NCI-H2196 treated with DMSO at 0.1 percent for 48 hours (cell line): ENCODE measurements around the gene OR1J4.
"Not testable (repeated sequence)": the region's sequence is repeated elsewhere in the genome, so short reads cannot be mapped to it uniquely, and the experiment has no call there.

ENCODE experiments used
- DNase-seq: peaks from one replicate; lab custom pipeline; 2025; ENCODE audit not compliant: unreplicated experiment; lab: John Stamatoyannopoulos, UW

Gene OR1J4, protein sequence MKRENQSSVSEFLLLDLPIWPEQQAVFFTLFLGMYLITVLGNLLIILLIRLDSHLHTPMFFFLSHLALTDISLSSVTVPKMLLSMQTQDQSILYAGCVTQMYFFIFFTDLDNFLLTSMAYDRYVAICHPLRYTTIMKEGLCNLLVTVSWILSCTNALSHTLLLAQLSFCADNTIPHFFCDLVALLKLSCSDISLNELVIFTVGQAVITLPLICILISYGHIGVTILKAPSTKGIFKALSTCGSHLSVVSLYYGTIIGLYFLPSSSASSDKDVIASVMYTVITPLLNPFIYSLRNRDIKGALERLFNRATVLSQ

DNA sequence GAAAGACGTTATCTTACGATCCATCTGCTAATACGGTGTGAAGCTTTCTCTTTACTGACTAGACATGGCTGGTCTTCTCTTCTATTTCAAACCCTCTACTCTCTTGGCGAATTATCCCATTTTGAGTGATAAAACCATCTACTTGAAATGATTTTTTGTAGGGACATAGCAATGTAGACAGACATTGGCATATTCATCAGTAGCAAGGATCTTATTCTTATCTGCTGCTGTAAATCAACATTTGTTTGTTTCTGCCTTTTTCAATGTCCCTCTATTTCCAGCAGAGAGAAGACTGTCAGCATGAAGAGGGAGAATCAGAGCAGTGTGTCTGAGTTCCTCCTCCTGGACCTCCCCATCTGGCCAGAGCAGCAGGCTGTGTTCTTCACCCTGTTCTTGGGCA is at the start of gene OR1J4:
TSS of gene OR1J4 (plus strand) at position 301 of the 400 bp plus-strand sequence. CDS start at position 301, 0 bp downstream.
- no peak for DNase-seq

DNA sequence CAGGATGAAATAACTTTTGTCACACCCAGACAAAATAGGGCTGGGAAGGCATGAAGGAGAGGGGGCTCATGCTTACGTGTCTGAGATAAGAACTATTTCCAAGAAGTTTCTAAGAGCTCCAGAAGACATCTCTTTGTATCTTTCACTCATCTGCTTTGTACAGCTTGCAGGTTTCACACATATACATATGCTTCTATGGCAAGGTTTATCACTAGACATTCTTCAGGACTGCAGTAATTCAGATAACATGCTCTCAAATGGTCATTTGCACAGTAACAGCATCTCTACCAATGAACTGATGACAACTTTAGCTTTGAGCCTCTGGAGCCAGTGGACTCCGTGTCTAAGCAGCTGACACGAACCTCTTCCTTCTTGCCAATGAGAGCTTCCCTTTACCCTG is 44.4 kb upstream of the OR1J4 start:
- no peak for DNase-seq

DNA sequence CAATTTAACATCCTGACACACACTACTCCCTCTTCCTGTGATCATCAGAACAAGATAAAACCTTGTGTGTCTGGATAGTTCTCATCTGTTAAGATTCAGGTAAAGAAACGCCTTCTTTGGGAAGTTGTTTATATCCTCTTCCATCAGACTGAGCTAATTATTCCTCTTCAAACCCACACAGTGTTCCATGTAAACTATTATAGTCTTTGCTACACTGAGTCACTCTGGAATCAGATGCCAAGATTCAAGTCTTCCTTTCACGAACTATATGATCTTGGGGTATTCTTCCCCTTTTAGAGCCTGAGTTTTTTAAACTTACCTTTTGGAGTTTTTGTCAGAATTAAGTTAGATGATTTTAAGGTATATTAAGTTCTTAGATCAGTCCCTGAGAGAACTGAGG is 43.2 kb upstream of the OR1J4 start:
- no peak for DNase-seq

DNA sequence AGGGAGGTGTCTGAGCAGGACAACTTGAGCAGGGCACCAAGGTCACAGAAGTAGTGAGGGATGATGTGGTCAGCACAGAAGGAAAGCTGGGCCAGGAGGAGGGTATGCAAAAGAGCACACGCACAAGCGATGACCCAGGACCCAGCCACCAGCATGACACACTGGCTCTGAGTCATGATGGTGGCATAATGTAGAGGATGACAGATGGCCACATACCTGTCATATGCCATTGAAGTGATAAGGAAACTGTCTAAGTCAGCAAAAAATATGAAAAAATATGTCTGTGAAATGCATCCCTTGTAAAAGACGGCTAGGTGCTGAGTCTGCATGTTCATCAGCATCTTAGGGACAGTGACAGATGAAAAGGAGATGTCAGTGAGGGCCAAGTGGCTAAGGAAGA is 41.6 kb upstream of the OR1J4 start:
- DNase-seq, result no peak

DNA sequence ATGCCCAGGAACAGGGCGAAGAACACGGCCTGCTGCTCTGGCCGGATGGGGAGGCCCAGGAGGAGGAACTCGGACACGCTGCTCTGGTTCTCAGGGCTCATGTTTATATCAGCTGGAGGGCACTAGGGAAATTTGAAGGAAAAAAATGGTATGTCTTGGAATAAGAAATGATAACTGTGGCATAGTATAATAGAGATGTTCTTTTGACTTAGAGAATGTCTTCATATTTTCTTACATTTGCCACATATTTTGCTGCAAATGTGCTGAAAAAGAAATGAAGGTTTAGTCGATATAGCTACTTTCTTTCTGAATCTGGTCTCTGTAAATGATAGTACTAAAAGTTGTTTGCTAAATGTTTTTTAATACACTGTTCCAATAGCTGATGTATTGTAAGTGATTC is 41.1 kb upstream of the OR1J4 start, which contains the start of gene OR1J1:
TSS of gene OR1J1 (minus strand) at position 101 of the 400 bp plus-strand sequence. CDS start at position 101, 0 bp downstream.
- DNase-seq, result no peak

DNA sequence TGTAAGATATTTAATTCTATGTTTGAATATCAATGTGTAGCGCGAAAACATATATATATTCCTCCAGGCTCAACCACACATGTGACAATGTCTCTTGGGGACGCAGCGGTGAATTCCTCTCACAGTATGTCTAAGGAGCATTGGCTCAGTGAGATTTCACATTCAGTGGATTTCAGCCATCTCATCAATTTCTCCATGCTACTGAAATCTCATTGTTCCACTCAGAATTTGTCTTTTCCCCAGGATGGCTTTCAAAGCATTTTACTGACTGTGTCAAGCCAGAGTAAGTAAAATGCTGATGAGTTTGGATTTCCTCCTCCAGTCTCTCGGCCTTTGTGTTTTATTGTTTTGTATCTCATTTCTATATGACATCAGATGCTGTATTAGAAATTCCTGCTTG is 39.9 kb upstream of the OR1J4 start:
- no peak for DNase-seq

DNA sequence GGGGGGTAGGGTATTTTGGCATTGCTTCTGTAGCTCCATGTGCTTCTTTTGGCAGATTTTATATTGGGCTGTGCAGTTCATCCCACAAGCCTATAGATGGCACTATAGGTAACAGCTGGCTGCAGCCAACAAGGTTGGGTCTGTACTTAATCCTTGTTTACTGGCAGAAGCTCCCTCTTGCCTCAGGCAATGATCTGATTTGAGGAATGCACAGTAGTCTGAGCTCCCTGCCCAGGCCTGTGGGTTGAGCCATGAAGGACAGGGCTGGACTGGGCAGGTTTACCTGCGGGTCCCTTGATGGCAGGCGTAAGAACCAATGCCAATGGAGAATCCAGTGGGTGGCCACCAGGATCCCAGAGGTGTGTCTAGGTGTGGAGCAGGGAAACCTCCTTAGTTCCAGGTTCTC is 20.1 kb upstream of the OR1J4 start:
- no peak for DNase-seq

DNA sequence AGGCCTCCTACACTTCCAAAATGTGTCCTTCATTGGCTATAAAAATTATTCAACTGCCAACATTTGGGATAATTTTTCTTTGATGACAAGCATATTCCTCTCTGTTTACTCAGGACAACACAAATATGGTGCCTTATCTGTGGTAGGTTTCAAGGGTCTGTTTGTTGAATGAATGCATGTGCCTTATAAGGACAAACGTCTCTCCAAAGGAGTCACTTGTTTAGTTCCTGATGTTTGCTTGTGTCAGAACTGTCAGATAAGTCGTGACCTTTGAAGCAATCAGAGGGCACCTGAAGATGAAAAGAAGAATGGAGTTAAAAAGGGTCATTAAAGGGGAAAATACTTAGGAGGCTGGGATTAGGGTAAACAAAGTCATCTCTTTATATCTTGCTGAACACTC is 12.0 kb upstream of the OR1J4 start:
- no peak for DNase-seq

DNA sequence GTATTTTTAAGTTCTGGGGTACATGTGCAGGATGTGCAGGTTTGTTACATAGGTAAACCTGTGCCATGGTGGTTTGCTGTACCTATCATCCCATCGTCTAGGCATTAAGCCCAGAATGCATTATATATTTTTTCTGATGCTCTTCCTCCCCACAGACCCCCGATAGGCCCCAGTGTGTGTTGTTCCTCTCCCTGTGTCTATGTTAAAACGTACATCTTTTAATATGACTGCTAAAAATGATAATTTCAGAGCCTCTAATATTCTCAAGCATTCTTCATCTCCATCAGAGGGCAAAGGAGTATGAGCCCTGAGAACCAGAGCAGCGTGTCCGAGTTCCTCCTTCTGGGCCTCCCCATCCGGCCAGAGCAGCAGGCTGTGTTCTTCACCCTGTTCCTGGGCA is 8.4 kb upstream of the OR1J4 start, which contains the start of gene OR1J2:
TSS of gene OR1J2 (plus strand) at position 301 of the 400 bp plus-strand sequence. CDS start at position 301, 0 bp downstream.
- no peak for DNase-seq

DNA sequence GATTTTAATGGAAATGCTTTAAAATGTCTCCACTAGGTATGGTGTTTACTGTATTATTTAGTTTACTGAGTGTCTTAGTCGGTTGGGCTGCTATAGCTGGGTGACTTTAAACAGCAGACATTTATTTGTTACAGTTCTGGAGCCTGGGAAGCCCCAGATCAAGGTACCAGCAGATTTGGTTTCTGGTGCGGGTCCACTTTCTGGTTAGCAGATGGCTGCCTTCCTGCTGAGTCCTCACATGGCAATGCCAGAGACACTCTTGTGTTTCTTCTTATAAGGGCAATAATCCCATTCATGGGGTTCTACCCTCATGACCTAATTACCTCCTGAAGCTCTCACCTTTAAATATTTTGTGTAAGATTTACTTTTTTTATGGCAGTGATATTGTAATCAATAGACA is 715 bp upstream of the OR1J4 start:
- DNase-seq, result no peak

DNA sequence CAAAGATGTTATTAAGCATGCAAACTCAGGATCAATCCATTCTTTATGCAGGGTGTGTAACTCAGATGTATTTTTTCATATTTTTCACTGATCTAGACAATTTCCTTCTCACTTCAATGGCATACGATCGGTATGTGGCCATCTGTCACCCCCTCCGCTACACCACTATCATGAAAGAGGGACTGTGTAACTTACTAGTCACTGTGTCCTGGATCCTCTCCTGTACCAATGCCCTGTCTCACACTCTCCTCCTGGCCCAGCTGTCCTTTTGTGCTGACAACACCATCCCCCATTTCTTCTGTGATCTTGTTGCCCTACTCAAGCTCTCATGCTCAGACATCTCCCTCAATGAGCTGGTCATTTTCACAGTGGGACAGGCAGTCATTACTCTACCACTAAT is 435 bp downstream of the OR1J4 start:
- no peak for DNase-seq

DNA sequence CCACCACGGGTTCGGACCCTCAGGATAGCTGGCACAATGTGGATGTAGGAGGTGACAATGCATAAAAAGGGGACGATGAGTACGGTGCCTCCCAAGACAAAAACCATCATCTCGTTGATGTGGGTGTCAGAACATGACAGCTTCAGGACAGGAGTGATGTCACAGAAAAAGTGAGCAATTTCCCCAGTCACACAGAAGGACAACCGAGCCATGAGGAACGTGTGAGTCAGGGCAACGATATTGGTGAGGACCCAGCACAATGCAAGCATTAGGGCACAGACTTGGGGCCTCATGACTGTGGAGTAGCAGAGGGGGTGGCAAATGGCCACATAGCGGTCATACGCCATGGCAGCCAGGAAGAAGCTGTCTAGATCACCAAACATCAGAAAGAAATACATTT is 7.7 kb downstream of the OR1J4 start:
- no peak for DNase-seq

DNA sequence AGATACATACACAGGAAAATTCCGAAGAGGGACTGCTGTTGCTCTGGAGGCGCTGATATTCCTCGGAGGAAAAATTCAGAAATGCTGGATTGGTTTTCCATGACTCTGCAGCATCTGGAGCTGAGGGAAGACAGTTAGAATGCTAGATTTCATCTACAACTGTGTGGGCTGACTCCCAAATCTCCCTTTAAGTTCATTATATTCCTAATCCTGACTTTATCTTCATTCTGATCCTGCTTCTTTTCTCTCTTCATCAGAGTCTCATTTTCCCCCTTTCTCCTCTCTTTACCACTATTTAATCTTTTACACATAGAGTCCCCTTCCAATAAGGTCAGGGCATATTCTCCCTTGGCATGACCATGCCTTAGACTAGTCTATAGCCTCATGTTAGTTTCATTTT is 8.3 kb downstream of the OR1J4 start, which contains the start of gene OR1N1:
TSS of gene OR1N1 (minus strand) at position 101 of the 400 bp plus-strand sequence. CDS start at position 101, 0 bp downstream.
- no peak for DNase-seq

DNA sequence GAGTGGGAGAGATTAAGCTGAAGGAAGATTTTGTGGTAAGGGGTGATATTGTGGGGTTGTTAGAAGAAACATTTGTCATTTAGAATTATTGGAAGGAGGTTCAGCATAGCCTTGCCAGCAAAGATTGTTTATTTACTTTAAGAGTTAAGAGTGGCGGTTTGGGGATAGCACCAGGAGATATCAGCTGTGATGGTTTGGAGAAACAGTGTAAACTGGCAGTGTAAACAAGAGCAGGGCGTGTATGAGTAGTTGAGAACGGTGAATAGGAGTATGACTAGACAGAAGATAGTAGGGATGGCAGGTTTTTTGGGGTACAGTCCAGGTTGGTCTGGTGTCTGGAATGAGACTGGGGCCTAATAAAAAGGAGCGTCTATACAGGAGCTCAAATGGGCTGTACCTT is 12.2 kb downstream of the OR1J4 start:
- not testable (repeated sequence) for DNase-seq

DNA sequence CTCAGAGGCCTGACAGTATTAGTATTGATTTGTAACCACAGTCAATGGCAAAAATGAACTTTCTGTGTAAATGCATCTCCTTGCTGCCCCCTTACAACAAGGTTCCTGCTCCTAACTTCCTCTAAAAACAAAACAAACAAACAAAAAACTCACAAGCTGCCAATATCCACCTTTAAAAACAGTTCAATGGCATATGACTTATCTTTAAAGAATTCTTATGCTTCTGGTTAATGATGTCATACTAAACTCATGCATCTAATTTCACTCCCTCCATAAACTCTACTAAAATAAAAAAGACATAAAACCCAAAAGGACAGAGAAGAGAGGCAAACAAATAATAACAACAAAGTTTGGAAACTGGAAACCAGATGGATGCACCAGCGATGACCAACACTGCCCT is 17.2 kb downstream of the OR1J4 start:
- DNase-seq, result no peak

DNA sequence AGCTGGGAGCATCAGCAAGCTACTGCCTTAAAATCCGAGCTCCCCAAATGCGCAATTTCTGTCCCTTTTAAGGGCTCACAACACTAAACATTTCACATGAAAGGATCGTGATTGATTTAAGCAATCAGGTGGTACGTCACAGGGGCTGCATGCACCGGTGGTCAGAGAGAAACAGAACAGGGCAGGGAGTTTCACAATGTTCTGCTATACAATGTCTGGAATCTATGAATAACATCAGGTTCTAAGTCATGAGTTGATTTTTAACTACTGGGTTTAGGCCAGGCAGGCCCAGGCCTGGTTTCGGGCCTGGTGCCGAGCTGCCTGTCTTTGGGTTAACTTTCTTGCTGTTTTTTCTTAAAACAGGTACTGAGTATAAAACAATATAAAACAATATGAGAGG is 18.1 kb downstream of the OR1J4 start:
- not testable (repeated sequence) for DNase-seq

DNA sequence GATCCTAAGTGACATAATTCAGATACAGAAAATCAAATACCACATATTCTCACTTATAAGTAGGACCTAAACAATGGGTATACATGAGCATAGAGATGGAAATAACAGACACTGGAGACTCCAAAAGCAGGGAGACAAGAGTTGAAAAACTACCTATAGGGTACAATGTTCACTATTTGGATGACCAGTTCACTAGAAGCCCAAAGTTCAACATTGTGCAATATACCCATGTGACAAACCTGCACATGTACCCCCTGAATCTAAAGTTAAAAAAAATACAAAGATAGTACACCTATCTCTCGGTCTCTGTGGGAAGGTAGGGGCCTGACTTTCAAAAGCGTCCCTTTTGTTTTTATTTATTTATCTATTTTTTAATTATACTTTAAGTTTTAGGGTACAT is 19.8 kb downstream of the OR1J4 start:
- DNase-seq, result no peak

DNA sequence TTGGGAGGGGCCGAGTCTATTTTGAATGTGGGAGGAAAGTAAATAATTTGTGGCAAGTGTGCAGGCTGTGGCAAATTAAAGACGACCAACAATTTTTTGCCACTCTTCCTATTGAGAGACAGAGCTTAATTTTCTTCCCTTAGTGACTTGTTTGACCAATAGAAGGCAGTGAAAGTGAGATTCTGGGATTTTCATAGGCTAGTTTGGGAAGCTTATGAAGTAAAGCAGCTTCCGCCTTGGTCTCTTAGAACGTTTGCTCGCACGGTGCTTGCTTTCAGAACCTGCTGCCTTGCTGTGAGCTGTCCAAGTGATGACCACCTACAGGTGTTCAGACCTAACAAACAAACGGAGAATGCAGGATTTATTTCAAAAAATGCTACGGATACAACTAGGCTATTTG is 27.3 kb downstream of the OR1J4 start:
- DNase-seq, result no peak

DNA sequence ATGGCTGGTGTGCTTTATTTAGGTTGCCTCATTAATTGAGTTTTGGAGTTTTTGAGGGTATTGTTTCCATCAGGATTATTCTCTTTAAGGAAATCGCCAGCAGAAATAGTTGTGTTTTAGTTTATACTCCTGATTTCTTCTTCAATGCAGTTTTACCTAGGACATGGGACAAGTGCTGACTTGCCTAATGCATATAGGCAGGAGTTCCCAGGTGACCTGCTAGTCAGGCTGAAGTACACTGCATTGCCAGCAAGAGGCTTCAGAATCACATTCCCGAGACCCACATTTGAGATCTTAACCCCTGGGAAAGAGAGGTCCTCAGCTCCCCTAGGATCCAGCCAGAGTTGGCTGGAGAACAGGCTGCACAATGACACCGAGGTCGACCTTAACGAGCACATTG is 32.4 kb downstream of the OR1J4 start:
- no peak for DNase-seq

DNA sequence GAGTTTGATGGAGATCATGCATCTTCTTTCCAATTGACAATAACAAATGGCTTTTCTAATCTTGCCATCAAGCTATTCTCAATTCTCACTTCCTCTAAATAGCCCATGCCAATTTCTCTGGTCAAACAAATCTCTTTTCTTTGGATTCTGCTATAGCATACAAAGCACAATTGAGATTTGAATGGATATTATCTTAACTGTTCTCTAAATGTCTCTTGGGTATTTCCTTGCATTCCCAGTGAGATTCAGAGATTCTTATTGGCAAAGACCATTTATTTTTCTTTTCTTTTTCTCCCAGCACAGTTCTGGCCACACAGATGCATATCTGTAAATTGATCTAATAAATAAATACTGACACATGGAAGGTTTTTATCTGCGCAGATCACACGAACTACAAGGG is 33.9 kb downstream of the OR1J4 start, which contains the start of gene OR1N2:
TSS of gene OR1N2 (plus strand) at position 301 of the 400 bp plus-strand sequence. CDS start 100 bp downstream, outside the sequence.
- no peak for DNase-seq

DNA sequence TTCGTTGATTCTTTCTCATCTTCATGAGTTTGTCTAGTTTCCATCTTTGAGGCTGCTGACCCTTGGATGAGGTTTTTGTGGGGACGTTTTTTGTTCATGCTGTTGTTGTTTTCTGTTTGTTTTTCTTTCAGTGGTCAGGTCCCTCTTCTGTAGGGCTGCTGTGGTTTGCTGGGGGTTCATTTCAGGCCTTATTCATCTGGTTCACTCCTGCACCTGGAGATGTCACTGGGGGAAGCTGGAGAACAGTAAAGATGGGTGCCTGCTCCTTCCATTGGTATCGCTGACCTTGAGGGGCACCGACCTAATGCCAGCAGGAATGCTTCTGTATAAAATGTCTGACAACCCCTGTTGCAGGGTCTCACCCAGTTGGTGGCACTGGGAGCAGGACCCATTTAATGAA is 42.5 kb downstream of the OR1J4 start:
- DNase-seq, result no peak

DNA sequence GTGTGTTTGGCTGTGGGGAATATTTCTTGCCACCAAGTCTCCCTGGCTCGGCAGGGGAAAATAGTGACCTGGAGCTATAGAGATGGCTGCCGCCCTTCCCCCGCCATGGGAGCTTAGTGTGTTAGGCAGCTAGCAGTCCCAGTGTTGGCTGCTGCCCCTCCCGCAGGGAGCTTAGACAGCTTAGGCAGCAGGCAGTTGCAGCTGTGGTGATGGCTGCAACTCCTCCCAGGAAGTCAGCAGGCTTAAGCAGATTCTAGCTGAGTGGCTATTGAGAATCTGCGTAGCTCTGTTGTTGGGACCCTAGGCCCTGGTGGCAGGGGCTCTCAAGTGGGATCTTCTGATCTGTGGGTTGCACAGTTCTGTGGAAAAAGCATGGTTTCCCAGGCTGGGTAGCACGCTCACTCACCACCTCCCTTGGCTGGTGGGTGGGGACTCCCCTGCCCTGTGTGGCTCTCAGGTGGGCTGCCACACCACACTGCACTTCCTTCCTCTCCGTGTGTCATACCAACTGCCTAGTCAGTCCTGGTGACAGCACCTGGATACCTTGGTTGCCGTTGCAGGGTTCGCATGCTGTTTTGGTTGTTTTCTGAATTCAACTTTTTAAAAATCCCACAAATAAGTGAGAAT is 43.3 kb downstream of the OR1J4 start:
- no peak for DNase-seq
